Measurements from ENCODE around the gene IP6K3.

Gene IP6K3

DNA sequence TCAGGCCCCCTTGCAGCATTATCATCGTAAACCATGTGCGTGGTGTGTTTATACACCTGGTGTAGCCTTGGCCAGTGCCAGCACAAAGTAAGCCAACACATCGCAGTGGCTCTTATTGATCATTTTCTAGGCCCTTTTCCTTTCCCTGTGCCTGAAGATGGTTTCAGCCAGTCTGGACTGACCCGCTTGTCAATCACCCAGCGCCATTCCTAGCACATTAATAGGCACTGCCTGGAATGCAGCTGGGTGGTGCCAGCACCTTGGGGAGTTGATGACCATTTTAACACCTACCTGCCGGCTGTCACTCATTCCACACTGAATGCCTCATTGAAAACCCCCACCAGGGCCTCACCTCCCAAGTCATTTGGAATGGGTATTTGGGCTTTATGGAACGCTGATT is 30.3 kb downstream of the IP6K3 start:
- Histone ChIP-seq H3K9me2 (replicated peaks; ENCODE audit: insufficient read depth, low read length) (no peaks in the 10 kb centered on the region), H3K4me2 (ENCODE audit: low read depth, low read length) (no peak overlapping the region), H3K4me1 (ENCODE audit: low read length) (no peaks in the 10 kb centered on the region), H3K27ac (ENCODE audit: low read length) (no peak overlapping the region), H3K9ac (ENCODE audit: low read length) (no peak overlapping the region), H3F3A (ENCODE audit: insufficient read depth, low read length) (no peaks in the 10 kb centered on the region), H3K79me2 (ENCODE audit: low read length) (no peaks in the 10 kb centered on the region), H3K9me3 (replicated peaks; ENCODE audit: insufficient read depth, low read length) (no peaks in the 10 kb centered on the region), H2AFZ (ENCODE audit: low read length) (no peak overlapping the region), H3K4me3 (ENCODE audit: low read length) (no peak overlapping the region), H3K36me3 (replicated peaks; ENCODE audit: insufficient read depth, low read length) (no peaks in the 10 kb centered on the region), H4K20me1 (ENCODE audit: insufficient read depth, low read length) (no peaks in the 10 kb centered on the region), H3K27me3 (replicated peaks; ENCODE audit: insufficient read depth, low read length) (peaks cover 10% of the 10 kb centered on the region)
- TF ChIP-seq EZH2phosphoT487 (IDR thresholded peaks at IDR 0.05; ENCODE audit: low read length) (no peak), EZH2 (optimal IDR thresholded peaks at IDR 0.05; ENCODE audit: low read depth, low read length) (no peak)
- TF ChIP-seq, protein P1, sequence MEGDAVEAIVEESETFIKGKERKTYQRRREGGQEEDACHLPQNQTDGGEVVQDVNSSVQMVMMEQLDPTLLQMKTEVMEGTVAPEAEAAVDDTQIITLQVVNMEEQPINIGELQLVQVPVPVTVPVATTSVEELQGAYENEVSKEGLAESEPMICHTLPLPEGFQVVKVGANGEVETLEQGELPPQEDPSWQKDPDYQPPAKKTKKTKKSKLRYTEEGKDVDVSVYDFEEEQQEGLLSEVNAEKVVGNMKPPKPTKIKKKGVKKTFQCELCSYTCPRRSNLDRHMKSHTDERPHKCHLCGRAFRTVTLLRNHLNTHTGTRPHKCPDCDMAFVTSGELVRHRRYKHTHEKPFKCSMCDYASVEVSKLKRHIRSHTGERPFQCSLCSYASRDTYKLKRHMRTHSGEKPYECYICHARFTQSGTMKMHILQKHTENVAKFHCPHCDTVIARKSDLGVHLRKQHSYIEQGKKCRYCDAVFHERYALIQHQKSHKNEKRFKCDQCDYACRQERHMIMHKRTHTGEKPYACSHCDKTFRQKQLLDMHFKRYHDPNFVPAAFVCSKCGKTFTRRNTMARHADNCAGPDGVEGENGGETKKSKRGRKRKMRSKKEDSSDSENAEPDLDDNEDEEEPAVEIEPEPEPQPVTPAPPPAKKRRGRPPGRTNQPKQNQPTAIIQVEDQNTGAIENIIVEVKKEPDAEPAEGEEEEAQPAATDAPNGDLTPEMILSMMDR (IDR thresholded peaks at IDR 0.05; ENCODE audit: low read length), result no peak
- DNase-seq, result no peak

DNA sequence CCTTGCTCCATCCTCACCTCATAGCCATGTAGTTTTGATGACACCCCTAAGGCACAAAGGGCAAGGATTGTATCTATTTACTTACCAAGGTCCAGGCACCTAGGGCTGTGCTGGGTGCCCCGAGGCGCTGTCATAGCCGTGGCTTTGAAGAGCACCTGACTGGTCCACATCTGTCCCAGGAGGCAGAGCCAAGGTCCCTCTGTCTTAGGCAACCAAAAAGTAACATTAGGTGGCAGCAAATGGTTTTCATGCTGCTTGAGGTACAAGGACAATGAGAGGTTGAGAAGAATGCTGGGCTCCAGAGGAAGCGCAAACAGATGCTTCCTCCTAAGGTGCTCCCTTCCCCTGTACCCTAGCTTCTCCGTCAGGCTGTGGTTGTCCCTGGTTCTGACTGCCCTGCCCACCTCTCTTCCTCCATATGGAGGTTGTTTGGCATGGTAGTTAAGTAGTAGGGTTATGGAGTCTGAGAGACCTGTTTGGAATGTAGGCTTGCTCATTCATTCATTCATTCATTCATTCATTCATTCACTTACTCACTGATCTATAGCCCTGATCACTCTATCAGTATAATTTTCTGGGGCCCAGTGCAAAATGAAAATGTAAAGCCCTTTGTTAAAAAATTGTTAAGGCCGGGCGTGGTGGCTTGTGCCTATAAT is 32.2 kb downstream of the IP6K3 start:
- H3F3A ChIP-seq (ENCODE audit: insufficient read depth, low read length), result peaks cover 5% of the 10 kb centered on the region; the same call in 1 of the 2 replicates
- no peaks in the 10 kb centered on the region for H3K36me3 ChIP-seq (replicated peaks; ENCODE audit: insufficient read depth, low read length)
- H3K27me3 ChIP-seq (replicated peaks; ENCODE audit: insufficient read depth, low read length), result no peaks in the 10 kb centered on the region
- no peak for DNase-seq
- H3K4me3 ChIP-seq (ENCODE audit: low read length), result no peak overlapping the region
- no peaks in the 10 kb centered on the region for H4K20me1 ChIP-seq (ENCODE audit: insufficient read depth, low read length)
- H3K4me2 ChIP-seq (ENCODE audit: low read depth, low read length), result no peak overlapping the region
- no peak overlapping the region for H3K27ac ChIP-seq (ENCODE audit: low read length)
- no peaks in the 10 kb centered on the region for H3K9me2 ChIP-seq (replicated peaks; ENCODE audit: insufficient read depth, low read length)
- H3K9me3 ChIP-seq (replicated peaks; ENCODE audit: insufficient read depth, low read length), result no peaks in the 10 kb centered on the region
- H2AFZ ChIP-seq (ENCODE audit: low read length), result no peak overlapping the region
- H3K9ac ChIP-seq (ENCODE audit: low read length), result no peak overlapping the region
- TF ChIP-seq, protein P1 (IDR thresholded peaks at IDR 0.05; ENCODE audit: low read length), result no peak
- TF ChIP-seq EZH2phosphoT487 (IDR thresholded peaks at IDR 0.05; ENCODE audit: low read length) (no peak), EZH2 (optimal IDR thresholded peaks at IDR 0.05; ENCODE audit: low read depth, low read length) (no peak)
- H3K79me2 ChIP-seq (ENCODE audit: low read length), result peaks cover 17% of the 10 kb centered on the region
- H3K4me1 ChIP-seq (ENCODE audit: low read length), result peaks cover 13% of the 10 kb centered on the region

DNA sequence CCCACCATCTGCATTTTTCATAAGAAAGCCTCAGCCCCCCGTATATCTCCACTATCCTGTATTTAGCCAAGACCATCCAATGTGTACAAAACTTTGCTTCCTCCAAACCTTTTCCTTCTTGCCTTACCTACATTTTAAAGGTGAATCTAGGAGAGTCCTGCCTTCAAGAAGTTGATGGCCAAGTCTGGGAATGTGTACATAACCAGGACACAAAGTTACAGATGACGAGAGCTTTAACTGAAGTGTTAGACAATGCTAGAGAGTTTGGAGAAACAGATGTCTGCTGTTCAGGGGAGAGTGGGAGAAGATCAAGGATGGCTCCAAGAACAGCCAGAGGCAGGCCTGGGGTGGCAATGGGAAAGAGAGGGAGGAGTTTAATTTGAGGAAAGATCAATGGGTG is 32.9 kb downstream of the IP6K3 start:
- Histone ChIP-seq H3K9me2 (replicated peaks; ENCODE audit: insufficient read depth, low read length) (no peaks in the 10 kb centered on the region), H3F3A (ENCODE audit: insufficient read depth, low read length) (peaks cover 5% of the 10 kb centered on the region; the same call in 1 of the 2 replicates), H3K79me2 (ENCODE audit: low read length) (peaks cover 19% of the 10 kb centered on the region), H3K27me3 (replicated peaks; ENCODE audit: insufficient read depth, low read length) (no peaks in the 10 kb centered on the region), H3K27ac (ENCODE audit: low read length) (no peak overlapping the region), H3K9ac (ENCODE audit: low read length) (no peak overlapping the region), H3K36me3 (replicated peaks; ENCODE audit: insufficient read depth, low read length) (no peaks in the 10 kb centered on the region), H3K4me2 (ENCODE audit: low read depth, low read length) (no peak overlapping the region), H2AFZ (ENCODE audit: low read length) (no peak overlapping the region), H4K20me1 (ENCODE audit: insufficient read depth, low read length) (no peaks in the 10 kb centered on the region), H3K4me1 (ENCODE audit: low read length) (peaks cover 21% of the 10 kb centered on the region), H3K4me3 (ENCODE audit: low read length) (no peak overlapping the region), H3K9me3 (replicated peaks; ENCODE audit: insufficient read depth, low read length) (no peaks in the 10 kb centered on the region)
- DNase-seq, result no peak
- TF ChIP-seq EZH2 (optimal IDR thresholded peaks at IDR 0.05; ENCODE audit: low read depth, low read length), result no peak
- no peak for TF ChIP-seq EZH2phosphoT487 (IDR thresholded peaks at IDR 0.05; ENCODE audit: low read length)
- TF ChIP-seq, protein P1 (IDR thresholded peaks at IDR 0.05; ENCODE audit: low read length), result no peak
